Right lobe of liver (tissue), 6 donors: ENCODE data around the gene CFAP70. TPM values are rescaled to one million over a fixed set of nuclear protein-coding genes. Genes with fewer than 3 reads are reported as not detected.

Source experiments
- ATAC-seq, 4 donors: fragments of 200-7000 bp; cut with Tn5 transposase; one replicate each; pipeline ENCODE4 v1.9.1; 2020; ENCODE audit warnings: mild to moderate bottlenecking in 4 of 4, moderate library complexity in 4 of 4
- DNase-seq, 3 donors: peaks; one replicate each; pipeline ENCODE4 v3.0.0-alpha.2; 2020
- H3K27ac ChIP-seq, 3 donors: fragments of 200-600 bp; one replicate each; pipeline ENCODE4 v1.8.0; 2022
- H3K27me3 ChIP-seq, 2 donors: fragments of 200-600 bp; one replicate each; pipeline ENCODE4 v1.8.0; 2022
- H3K36me3 ChIP-seq, 4 donors: fragments of 200-600 bp; sonication (generic) in 1 of 4; one replicate each; pipeline versions ENCODE4 v1.5.1 to v1.8.0; 2017 to 2022; ENCODE audit warnings: control low read depth in 1 of 4
- H3K4me1 ChIP-seq, 4 donors: fragments of 200-600 bp; sonication (generic) in 1 of 4; one replicate each; pipeline versions ENCODE4 v1.5.1 to v1.8.0; 2017 to 2022; ENCODE audit warnings: control low read depth in 1 of 4
- H3K4me3 ChIP-seq, 3 donors: fragments of 200-600 bp; one replicate each; pipeline ENCODE4 v1.8.0; 2022
- H3K9me3 ChIP-seq, 4 donors: fragments of 200-600 bp; sonication (generic) in 1 of 4; one replicate each; pipeline versions ENCODE4 v1.5.1 to v1.8.0; 2017 to 2022; ENCODE audit warnings: control low read depth in 1 of 4
- POLR2A ChIP-seq: fragments of 450-650 bp; IDR thresholded peaks from one replicate; pipeline ENCODE4 v1.6.1; 2017; ENCODE audit warnings: antibody characterized with exemption, mild to moderate bottlenecking
- WGBS: methylation state at CpG from one replicate; pipeline ENCODE4 v1.1.6; 2018; ENCODE audit warnings: low coverage, low lambda C conversion rate; ENCODE audit not compliant: insufficient coverage; ENCODE audit errors: missing lambda C conversion rate; 5-methylcytosine and 5-hydroxymethylcytosine counted together
- intact Hi-C, 2 donors: fragments of 100-400 bp; cut with DNase I; formaldehyde crosslinking; loops; one replicate each; pipeline versions ENCODE4 v1.11.2 to v1.14.1; 2022
- total RNA-seq, 6 experiments: library from RNA; depleted of rRNA in 2 of 6; stranded (reverse); fragments of >200 nt in 2 of 6; fragmentation: NEBNext Ultra II Directional in 3 of 6; extraction: Animal tissue kit (Norgen Biotek cat#: 25700) in 3 of 6; gene quantifications; one replicate each; pipeline versions ENCODE4 v1.1.0 to v1.2.4, GENCODE V29; 2016 to 2023
- TF ChIP-seq, protein P1 (sequence below), 4 donors: fragments of 200-600 bp in 3 of 4; fragments of 450-650 bp in 1 of 4; IDR thresholded peaks; one replicate each; pipeline versions ENCODE4 v1.5.1 to v1.8.0; 2016 to 2022; ENCODE audit warnings: antibody characterized with exemption in 4 of 4, mild to moderate bottlenecking in 2 of 4
- donor health status: DM: no; HTN: yes; CAD: no.
- donor health status: DM: no; HTN: no; CAD: no.
- donor health status: DM: no; HTN: no; CAD: no.
- donor health status: DM: no; HTN: yes; CAD: no.
- donor health status: DM: no; HTN: yes; CAD: no.

The CFAP70 gene
- total RNA-seq, 6 experiments from 2014 or later, result 0.98 to 2.6 (median 1.4) TPM

DNA sequence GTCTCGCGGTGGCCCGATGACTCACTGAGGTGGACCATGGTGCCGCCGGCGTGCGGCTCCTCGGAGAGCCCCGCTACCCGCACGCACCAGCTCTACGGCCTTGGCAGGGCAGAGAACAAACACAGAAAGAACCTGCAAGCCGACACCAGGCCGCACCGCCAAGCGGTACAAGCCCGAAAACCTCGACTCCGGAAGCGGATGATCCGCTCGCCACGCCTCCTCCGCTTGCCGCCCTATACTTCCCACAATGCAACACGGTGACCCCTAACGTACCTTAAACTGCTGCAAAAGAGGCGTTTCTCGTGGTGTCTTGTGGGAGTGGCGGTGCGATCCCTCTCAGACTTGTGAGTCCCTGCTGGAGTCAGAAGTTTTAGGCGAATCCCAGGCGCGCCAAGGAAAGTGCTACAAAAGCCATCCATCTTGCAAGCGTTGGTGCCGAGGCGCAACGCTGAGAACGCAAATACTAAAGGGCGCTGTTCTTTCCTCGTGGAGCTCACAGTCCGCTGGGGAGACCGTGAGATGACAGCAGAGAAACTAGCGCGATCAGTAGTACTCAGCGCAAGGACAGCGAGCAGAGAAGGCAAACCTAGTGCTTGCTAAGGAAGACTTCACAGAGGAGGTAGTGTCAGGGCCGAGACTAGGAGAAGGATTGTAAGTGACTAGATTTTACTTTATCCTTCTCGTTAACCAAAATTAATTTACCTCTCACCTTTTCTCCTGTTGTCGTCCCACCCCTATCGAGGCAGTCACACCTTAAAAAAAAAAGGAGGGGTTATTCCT lies 106.0 kb downstream of the CFAP70 start, which contains the start of gene MRPS16:
Gene MRPS16, minus strand, starts transcription at position 200 of the 780 bp plus-strand sequence. Its CDS starts 162 bp downstream, at position 38.
- no peaks in the 10 kb centered on the region for H3K27me3 ChIP-seq
- H3K4me1 ChIP-seq, result peaks cover 0 to 21% (median 8%) of the 10 kb centered on the region in 4 donors
- peak; percentile 77 for TF ChIP-seq POLR2A
- TF ChIP-seq, protein P1, sequence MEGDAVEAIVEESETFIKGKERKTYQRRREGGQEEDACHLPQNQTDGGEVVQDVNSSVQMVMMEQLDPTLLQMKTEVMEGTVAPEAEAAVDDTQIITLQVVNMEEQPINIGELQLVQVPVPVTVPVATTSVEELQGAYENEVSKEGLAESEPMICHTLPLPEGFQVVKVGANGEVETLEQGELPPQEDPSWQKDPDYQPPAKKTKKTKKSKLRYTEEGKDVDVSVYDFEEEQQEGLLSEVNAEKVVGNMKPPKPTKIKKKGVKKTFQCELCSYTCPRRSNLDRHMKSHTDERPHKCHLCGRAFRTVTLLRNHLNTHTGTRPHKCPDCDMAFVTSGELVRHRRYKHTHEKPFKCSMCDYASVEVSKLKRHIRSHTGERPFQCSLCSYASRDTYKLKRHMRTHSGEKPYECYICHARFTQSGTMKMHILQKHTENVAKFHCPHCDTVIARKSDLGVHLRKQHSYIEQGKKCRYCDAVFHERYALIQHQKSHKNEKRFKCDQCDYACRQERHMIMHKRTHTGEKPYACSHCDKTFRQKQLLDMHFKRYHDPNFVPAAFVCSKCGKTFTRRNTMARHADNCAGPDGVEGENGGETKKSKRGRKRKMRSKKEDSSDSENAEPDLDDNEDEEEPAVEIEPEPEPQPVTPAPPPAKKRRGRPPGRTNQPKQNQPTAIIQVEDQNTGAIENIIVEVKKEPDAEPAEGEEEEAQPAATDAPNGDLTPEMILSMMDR (IDR thresholded peaks at IDR 0.05), result no peak
- peak; percentile 96 to 98 (median 98) for ATAC-seq
- whole genome bisulfite sequencing, result 0% methylated on average over 33 of the region's 51 CpGs
- H3K36me3 ChIP-seq, result peaks cover 0 to 4% (median 0%) of the 10 kb centered on the region in 4 donors
- H3K4me3 ChIP-seq, result peak within 1 kb of the TSS; percentile 87 to 94 (median 90)
- peak; percentile 90 to 96 (median 93) for DNase-seq
- no peaks in the 10 kb centered on the region for H3K9me3 ChIP-seq
- intact Hi-C loops, result no loop called here
- H3K27ac ChIP-seq, result peak within 1 kb of the TSS; percentile 61 to 83 (median 75)

DNA sequence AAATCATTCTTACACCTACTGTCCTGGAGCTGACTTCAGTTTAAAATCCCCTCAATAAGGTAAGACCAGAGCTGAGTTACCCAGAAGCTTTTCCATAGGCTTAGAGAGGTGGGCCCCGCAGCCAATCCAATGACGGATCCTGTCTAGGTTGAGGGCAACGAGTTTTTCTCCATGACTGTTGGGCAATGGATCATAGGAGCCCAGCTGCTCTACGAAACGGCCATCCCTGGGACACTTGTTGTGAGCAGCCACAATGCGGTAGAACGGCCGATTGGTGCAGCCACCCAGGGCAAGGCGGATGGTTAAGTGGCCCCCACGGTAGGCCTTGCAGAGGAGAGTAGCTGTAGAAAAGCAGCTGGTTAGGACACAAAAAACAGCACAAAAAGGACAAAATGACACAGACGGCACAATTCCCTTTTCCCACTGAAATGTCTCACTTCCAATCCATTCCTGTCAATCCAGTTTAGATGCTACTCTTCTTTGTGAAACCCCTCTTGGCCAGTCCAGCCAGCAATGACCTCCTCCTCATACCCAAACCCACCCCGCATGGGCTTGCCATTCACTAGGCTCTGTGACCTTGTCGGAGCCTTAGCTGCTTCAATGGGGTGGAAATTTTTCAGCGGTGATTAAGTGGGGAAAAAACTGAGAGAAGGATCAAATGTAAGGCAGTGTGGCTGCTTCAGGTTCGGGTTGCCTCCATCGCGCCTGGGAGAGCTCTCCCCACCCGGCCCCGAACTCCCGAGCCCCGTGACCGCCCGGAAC lies 106.8 kb downstream of the CFAP70 start:
- no peaks in the 10 kb centered on the region for H3K27me3 ChIP-seq
- peak overlapping the region; percentile 61 to 83 (median 75) for H3K27ac ChIP-seq
- H3K9me3 ChIP-seq, result no peaks in the 10 kb centered on the region
- WGBS, result 23% methylated on average over 7 of the region's 23 CpGs
- intact Hi-C loops, result no loop called here
- TF ChIP-seq POLR2A, result no peak
- TF ChIP-seq, protein P1 (IDR thresholded peaks at IDR 0.05), result no peak
- H3K36me3 ChIP-seq, result peaks cover 0 to 4% (median 0%) of the 10 kb centered on the region in 4 donors
- peaks cover 0 to 21% (median 8%) of the 10 kb centered on the region in 4 donors for H3K4me1 ChIP-seq
- ATAC-seq (peak in 1 of 4 donors; percentile 1), DNase-seq (no peak)
- peak overlapping the region; percentile 87 to 94 (median 90) for H3K4me3 ChIP-seq

DNA sequence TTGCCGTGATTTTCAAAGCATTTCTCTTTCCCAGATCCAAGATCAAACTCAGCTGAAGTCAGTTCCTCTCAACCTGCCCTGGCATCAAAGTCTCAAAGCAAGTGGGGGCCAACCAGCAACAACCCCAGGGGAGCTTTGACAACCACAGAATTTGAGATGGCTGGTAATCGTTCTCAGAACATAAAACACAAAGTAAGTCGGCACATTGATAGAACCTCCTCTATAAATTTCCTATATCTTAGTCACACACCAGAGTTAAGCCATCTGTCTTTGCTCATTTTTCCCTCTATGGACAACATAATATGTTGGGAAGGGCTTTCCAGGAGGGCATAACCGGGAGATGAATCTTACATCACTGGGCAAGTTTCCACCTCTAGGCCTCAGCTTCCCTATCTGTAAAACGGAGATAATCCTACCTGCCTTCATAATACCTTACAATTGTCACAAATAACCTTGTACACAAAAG lies 110.4 kb downstream of the CFAP70 start:
- DNase-seq, result no peak
- no peak for TF ChIP-seq POLR2A
- TF ChIP-seq, protein P1 (IDR thresholded peaks at IDR 0.05), result no peak
- Histone ChIP-seq H3K36me3 (peaks cover 0 to 12% (median 2%) of the 10 kb centered on the region in 4 donors), H3K4me1 (peaks cover 0 to 23% (median 8%) of the 10 kb centered on the region in 4 donors), H3K4me3 (no peak overlapping the region), H3K27ac (no peak overlapping the region), H3K9me3 (no peaks in the 10 kb centered on the region), H3K27me3 (no peaks in the 10 kb centered on the region)
- intact Hi-C loops, result no loop called here
- ATAC-seq, result no peak
- WGBS, result 72% methylated on average over 5 of the region's 5 CpGs

GRCh38 chr10:73247509-73248258 lies 111.0 kb downstream of the CFAP70 start:
- H3K27ac ChIP-seq, result peak overlapping the region; percentile 37 to 56 (median 47)
- peak overlapping the region; percentile 75 to 87 (median 82) for H3K4me3 ChIP-seq
- no peaks in the 10 kb centered on the region for H3K27me3 ChIP-seq
- peaks cover 0 to 20% (median 6%) of the 10 kb centered on the region in 4 donors for H3K4me1 ChIP-seq
- no peaks in the 10 kb centered on the region for H3K9me3 ChIP-seq
- TF ChIP-seq, protein P1 (IDR thresholded peaks at IDR 0.05), result no peak
- no peak for TF ChIP-seq POLR2A
- DNase-seq, result no peak
- 24% methylated on average over 4 of the region's 4 CpGs for WGBS
- no peak for ATAC-seq
- peaks cover 0 to 16% (median 4%) of the 10 kb centered on the region in 4 donors for H3K36me3 ChIP-seq
- intact Hi-C loops, result no loop called here
